ENCODE data around the gene TNNC1. TPM values are rescaled to one million over a fixed set of nuclear protein-coding genes. Genes with fewer than 3 reads are reported as not detected.

TNNC1 gene
- total and polyA plus RNA-seq, 2 of the 13 experiments (the other 11 are each of a cell fraction or from before 2014, with no cell fraction given): 11.8 to 36.4 TPM

GRCh38 chr3:52444860-52445793, 8.7 kb downstream of the TNNC1 start, which contains the start of gene SEMA3G (continued):
- peak; percentile 58; the same call in 1 of the 2 replicates for TF ChIP-seq IRF9 (CRISPR knock-in tag; IDR thresholded peaks at IDR 0.05; ENCODE audit: borderline replicate concordance)
- TF ChIP-seq ZBTB4 (CRISPR knock-in tag; IDR thresholded peaks at IDR 0.05; ENCODE audit: borderline replicate concordance): no peak
- TF ChIP-seq BCL3 (CRISPR knock-in tag; IDR thresholded peaks at IDR 0.05): no peak
- TF ChIP-seq ZNF691 (CRISPR knock-in tag; IDR thresholded peaks at IDR 0.05; ENCODE audit: borderline replicate concordance, low read depth): no peak
- no peak for TF ChIP-seq ZNF318 (CRISPR knock-in tag; IDR thresholded peaks at IDR 0.05)
- peak; percentile 47; the same call in 1 of the 2 replicates for TF ChIP-seq MXD1 (CRISPR knock-in tag; IDR thresholded peaks at IDR 0.05)
- no peak for TF ChIP-seq ZNF75D (CRISPR knock-in tag; IDR thresholded peaks at IDR 0.05; ENCODE audit: borderline replicate concordance)
- no peak for TF ChIP-seq KLF12 (CRISPR knock-in tag; IDR thresholded peaks at IDR 0.05; ENCODE audit: borderline replicate concordance)
- TF ChIP-seq MTF1 (CRISPR knock-in tag; IDR thresholded peaks at IDR 0.05): no peak
- no peak for TF ChIP-seq ZNF547 (CRISPR knock-in tag; IDR thresholded peaks at IDR 0.05)
- TF ChIP-seq ZNF333 (CRISPR knock-in tag; IDR thresholded peaks at IDR 0.05; ENCODE audit: borderline replicate concordance): 0 out of 2 replicates have a peak, but pooled peaks have one; percentile 48

All from HepG2 (cell line).